Uterus (tissue), 4 donors: ENCODE measurements around the gene HUWE1. TPM values are rescaled to one million over a fixed set of nuclear protein-coding genes. Genes with fewer than 3 reads are reported as not detected.

Source experiments
- DNase-seq, 2 donors: peaks; one replicate each; pipeline ENCODE4 v3.0.0-alpha.2; 2019 to 2020
- H3K27ac ChIP-seq, 2 donors: fragments of 200-600 bp; sonication (generic); 1 replicate in 1 of 2; 2 replicates in 1 of 2; pipeline ENCODE4 v1.5.1; 2016 to 2018
- H3K27me3 ChIP-seq, 2 donors: fragments of 200-600 bp; sonication (generic); one replicate each; pipeline ENCODE4 v1.5.1; 2018 to 2019; ENCODE audit warnings: control low read depth in 1 of 2
- H3K36me3 ChIP-seq, 2 donors: fragments of 200-600 bp; sonication (generic); one replicate each; pipeline ENCODE4 v1.5.1; 2019; ENCODE audit warnings: control low read depth in 1 of 2
- H3K4me1 ChIP-seq, 2 donors: fragments of 200-600 bp; sonication (generic); one replicate each; pipeline ENCODE4 v1.5.1; 2018 to 2019; ENCODE audit warnings: control low read depth in 1 of 2
- H3K4me3 ChIP-seq, 2 donors: fragments of 200-600 bp; sonication (generic); 1 replicate in 1 of 2; 2 replicates in 1 of 2; pipeline ENCODE4 v1.5.1; 2018 to 2019; ENCODE audit warnings: mild to moderate bottlenecking in 1 of 2
- H3K9me3 ChIP-seq, 2 donors: fragments of 200-600 bp; sonication (generic); one replicate each; pipeline ENCODE4 v1.5.1; 2019; ENCODE audit warnings: control low read depth in 1 of 2
- POLR2A ChIP-seq, 2 donors: fragments of 450-650 bp; IDR thresholded peaks; one replicate each; pipeline ENCODE4 v1.6.1; 2016; ENCODE audit warnings: antibody characterized with exemption in 2 of 2, mild to moderate bottlenecking in 1 of 2, moderate library complexity in 1 of 2
- intact Hi-C: fragments of 100-400 bp; cut with DNase I; formaldehyde crosslinking; loops from one replicate; pipeline ENCODE4 v1.15.1; 2023; ENCODE audit warnings: low total_unique reads
- total RNA-seq, 4 donors: library from RNA; depleted of rRNA in 3 of 4; stranded (reverse); fragments of >200 nt in 3 of 4; gene quantifications; one replicate each; pipeline versions ENCODE4 v1.1.0 to v1.2.4, GENCODE V29; 2014 to 2023
- TF ChIP-seq, protein P1 (sequence below), 4 experiments: fragments of 200-600 bp in 2 of 4; fragments of 450-650 bp in 2 of 4; sonication (generic) in 2 of 4; IDR thresholded peaks; one replicate each; pipeline ENCODE4 v1.5.1; 2016 to 2019; ENCODE audit warnings: antibody characterized with exemption in 4 of 4, mild to moderate bottlenecking in 2 of 4, moderate library complexity in 1 of 4
- donor health status: DM: yes; HTN: yes; CAD: no.

Gene HUWE1
- total RNA-seq, 4 donors from 2014 or later, result 47.9 to 252 (median 82.3) TPM

DNA sequence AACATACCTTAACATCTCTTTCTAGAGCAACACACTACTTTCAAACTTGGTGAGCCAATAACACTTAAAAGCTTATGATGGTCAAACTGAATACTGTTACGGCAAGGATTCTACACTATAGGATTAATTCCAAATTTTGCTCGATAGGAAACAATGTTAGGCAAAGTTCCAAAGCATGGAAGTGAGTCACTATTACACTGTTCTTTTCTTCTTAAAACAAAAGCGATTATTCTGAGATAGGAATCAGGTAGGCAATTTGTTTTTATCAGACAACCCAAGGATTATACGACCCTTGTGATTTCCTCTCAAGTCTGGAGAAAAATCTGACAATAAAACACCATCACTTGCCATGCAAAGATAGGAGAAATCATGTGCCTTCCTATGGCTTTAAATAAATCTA, 81.5 kb downstream of the HUWE1 start:
- intact Hi-C loops, result no loop called here
- Histone ChIP-seq H3K36me3 (no peaks in the 10 kb centered on the region), H3K4me3 (no peak overlapping the region), H3K4me1 (no peaks in the 10 kb centered on the region), H3K27ac (no peak overlapping the region), H3K9me3 (no peaks in the 10 kb centered on the region), H3K27me3 (peaks cover 5% of the 10 kb centered on the region in 2 donors)
- TF ChIP-seq, protein P1, sequence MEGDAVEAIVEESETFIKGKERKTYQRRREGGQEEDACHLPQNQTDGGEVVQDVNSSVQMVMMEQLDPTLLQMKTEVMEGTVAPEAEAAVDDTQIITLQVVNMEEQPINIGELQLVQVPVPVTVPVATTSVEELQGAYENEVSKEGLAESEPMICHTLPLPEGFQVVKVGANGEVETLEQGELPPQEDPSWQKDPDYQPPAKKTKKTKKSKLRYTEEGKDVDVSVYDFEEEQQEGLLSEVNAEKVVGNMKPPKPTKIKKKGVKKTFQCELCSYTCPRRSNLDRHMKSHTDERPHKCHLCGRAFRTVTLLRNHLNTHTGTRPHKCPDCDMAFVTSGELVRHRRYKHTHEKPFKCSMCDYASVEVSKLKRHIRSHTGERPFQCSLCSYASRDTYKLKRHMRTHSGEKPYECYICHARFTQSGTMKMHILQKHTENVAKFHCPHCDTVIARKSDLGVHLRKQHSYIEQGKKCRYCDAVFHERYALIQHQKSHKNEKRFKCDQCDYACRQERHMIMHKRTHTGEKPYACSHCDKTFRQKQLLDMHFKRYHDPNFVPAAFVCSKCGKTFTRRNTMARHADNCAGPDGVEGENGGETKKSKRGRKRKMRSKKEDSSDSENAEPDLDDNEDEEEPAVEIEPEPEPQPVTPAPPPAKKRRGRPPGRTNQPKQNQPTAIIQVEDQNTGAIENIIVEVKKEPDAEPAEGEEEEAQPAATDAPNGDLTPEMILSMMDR (IDR thresholded peaks at IDR 0.05), result no peak
- TF ChIP-seq POLR2A (IDR thresholded peaks at IDR 0.05), result no peak
- DNase-seq, result no peak

DNA sequence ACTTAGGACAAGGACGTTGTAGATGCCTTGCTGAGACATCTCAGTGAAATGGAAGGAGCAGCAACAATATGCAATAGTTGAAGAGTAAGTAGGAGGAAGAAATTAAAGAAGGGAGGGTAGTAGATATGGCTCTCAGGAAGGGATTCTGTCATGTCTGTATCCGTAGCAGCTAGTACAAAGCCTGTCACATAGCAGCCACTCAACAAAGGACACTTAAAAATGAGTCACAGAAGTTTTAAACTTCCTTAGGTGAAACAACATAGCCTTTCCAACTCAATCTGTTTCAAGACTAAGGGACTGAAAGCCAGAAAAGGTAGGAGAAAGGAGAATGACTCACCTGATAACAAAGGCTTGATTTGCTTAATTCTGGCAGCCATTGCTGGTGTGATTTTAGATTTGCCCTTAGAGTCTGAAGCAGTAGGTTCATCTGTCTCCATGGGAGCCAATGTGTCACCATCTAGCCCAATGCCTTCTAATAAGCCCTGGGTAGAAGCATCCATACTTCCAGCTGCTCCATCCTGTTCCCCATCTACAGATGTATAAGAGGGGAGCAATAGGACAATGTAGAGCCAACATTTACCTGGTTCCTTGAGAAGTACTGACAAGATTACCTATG, 86.6 kb downstream of the HUWE1 start:
- intact Hi-C loops, result no loop called here
- H3K9me3 ChIP-seq, result no peaks in the 10 kb centered on the region

DNA sequence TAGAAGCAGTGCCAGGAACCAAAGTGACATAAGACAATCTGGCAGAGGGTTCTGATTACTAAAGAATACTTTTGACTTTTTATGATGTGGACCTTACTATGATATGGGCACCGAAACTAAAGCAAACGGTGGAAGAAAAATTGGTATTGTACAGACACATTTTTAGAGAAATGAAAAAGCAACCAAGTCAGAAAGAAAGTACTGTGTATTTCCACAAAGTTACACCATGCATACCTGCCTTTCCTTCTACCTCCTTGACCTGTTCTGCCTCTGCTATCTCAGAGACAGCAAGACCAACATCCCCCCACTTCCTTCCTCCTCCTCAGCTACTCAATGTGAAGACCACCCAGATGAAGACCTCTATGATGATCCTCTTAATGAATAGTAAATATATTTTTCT, 88.3 kb downstream of the HUWE1 start:
- H3K4me3 ChIP-seq, result no peak overlapping the region
- no peak overlapping the region for H3K27ac ChIP-seq
- peaks cover 0 to 5% of the 10 kb centered on the region in 2 donors for H3K27me3 ChIP-seq
- H3K4me1 ChIP-seq, result no peaks in the 10 kb centered on the region
- no peak for DNase-seq
- intact Hi-C loops, result no loop called here
- H3K9me3 ChIP-seq, result no peaks in the 10 kb centered on the region
- TF ChIP-seq, protein P1 (IDR thresholded peaks at IDR 0.05), result no peak
- no peak for TF ChIP-seq POLR2A (IDR thresholded peaks at IDR 0.05)
- H3K36me3 ChIP-seq, result no peaks in the 10 kb centered on the region

More for the DNA sequence above, 86.6 kb downstream of the HUWE1 start:
- Histone ChIP-seq H3K27me3 (peaks cover 0 to 5% of the 10 kb centered on the region in 2 donors), H3K36me3 (no peaks in the 10 kb centered on the region), H3K27ac (no peak overlapping the region), H3K4me3 (no peak overlapping the region), H3K4me1 (no peaks in the 10 kb centered on the region)
- no peak for DNase-seq
- no peak for TF ChIP-seq POLR2A (IDR thresholded peaks at IDR 0.05)
- TF ChIP-seq, protein P1 (IDR thresholded peaks at IDR 0.05), result no peak

DNA sequence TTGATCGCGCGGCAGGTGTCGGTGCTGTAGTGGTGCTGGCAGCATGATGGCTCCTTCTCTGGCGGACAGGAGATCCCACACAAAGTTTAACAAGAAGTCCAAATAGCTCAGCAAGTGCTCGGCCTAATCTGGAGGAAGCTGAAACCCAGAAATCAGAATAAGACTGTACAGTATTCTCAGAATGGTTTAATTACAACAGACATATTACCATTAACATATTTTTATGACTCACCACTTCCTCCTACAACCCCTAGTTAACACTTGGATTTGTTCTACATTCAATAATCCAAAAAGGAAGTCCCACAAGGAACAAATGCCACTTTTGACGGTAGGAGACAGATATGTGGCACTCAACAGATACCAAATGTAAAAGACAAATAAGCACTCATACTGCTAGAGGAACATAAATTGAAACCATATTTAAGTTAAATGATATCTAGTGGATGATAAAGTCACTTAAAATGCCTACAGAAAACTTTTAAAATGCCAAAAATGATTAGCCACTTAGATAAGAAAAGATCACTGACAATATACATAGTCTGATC, 91.2 kb downstream of the HUWE1 start:
- intact Hi-C loops, result no loop called here
- H3K27me3 ChIP-seq, result no peaks in the 10 kb centered on the region
- no peak for DNase-seq
- no peak overlapping the region for H3K4me3 ChIP-seq
- H3K4me1 ChIP-seq, result no peaks in the 10 kb centered on the region
- no peaks in the 10 kb centered on the region for H3K36me3 ChIP-seq
- no peaks in the 10 kb centered on the region for H3K9me3 ChIP-seq
- H3K27ac ChIP-seq, result no peak overlapping the region
- TF ChIP-seq, protein P1 (IDR thresholded peaks at IDR 0.05), result no peak
- no peak for TF ChIP-seq POLR2A (IDR thresholded peaks at IDR 0.05)

DNA sequence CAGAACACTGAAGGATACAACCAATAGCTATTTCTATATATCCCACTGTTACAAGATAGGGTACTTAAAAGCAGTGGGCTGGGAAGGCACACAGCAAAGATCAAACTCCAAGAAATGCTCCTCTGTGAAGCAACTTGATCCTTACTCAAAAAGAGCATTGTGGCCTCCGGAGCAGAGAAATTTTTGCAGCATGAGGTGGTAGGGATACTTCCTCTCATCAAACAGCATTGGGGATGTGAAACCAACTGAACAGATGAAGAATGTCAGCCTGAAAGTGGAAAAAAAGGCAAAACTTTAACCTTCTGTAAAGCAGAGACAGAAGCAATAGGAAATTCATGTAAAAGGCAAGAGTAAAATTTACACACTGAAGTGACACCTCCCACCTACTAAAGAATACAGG, 92.2 kb downstream of the HUWE1 start:
- Histone ChIP-seq H3K27me3 (no peaks in the 10 kb centered on the region), H3K4me1 (no peaks in the 10 kb centered on the region), H3K4me3 (no peak overlapping the region), H3K27ac (no peak overlapping the region), H3K9me3 (no peaks in the 10 kb centered on the region), H3K36me3 (no peaks in the 10 kb centered on the region)
- TF ChIP-seq, protein P1 (IDR thresholded peaks at IDR 0.05), result no peak
- TF ChIP-seq POLR2A (IDR thresholded peaks at IDR 0.05), result no peak
- no peak for DNase-seq
- intact Hi-C loops, result no loop called here
